CD14-positive monocyte (primary cell): Measurements from ENCODE around the gene LAMC1. TPM values are rescaled to one million over a fixed set of nuclear protein-coding genes. Genes with fewer than 3 reads are reported as not detected.

Experiments
- DNase-seq, 3 donors: peaks; one replicate each; pipeline ENCODE4 v3.0.0-alpha.2; 2011 to 2022
- H2AFZ ChIP-seq: 2 replicates; pipeline ENCODE4 v1.6.0; 2012; ENCODE audit warnings: mild to moderate bottlenecking, low read depth, low read length, inconsistent platforms; ENCODE audit not compliant: insufficient read depth, poor library complexity, severe bottlenecking
- H3K27ac ChIP-seq, 2 donors: 1 replicate in 1 of 2; 2 replicates in 1 of 2; pipeline ENCODE4 v1.5.1; 2012 to 2013; ENCODE audit warnings: low read length in 2 of 2, control low read depth in 1 of 2, inconsistent platforms in 1 of 2, low read depth in 1 of 2, mild to moderate bottlenecking in 1 of 2
- H3K27me3 ChIP-seq, 2 donors: one replicate each; pipeline versions ENCODE4 v1.6.0 to v1.6.1; 2011 to 2013; ENCODE audit warnings: low read length in 2 of 2; ENCODE audit not compliant: control insufficient read depth in 2 of 2, insufficient read depth in 2 of 2
- H3K36me3 ChIP-seq, 2 donors: replicated peaks in 1 of 2; 1 replicate in 1 of 2; 2 replicates in 1 of 2; pipeline versions ENCODE4 v1.5.1 to v1.6.1; 2012 to 2013; ENCODE audit warnings: low read length in 2 of 2, control low read depth in 1 of 2, inconsistent platforms in 1 of 2, mild to moderate bottlenecking in 1 of 2; ENCODE audit not compliant: insufficient read depth in 2 of 2, control insufficient read depth in 1 of 2
- H3K4me1 ChIP-seq, 2 donors: 1 replicate in 1 of 2; 2 replicates in 1 of 2; pipeline versions ENCODE4 v1.5.1 to v1.6.1; 2012 to 2013; ENCODE audit warnings: low read length in 2 of 2, control low read depth in 1 of 2, inconsistent platforms in 1 of 2, mild to moderate bottlenecking in 1 of 2, moderate library complexity in 1 of 2; ENCODE audit not compliant: insufficient read depth in 2 of 2, control insufficient read depth in 1 of 2
- H3K4me2 ChIP-seq: replicated peaks from 2 replicates; pipeline ENCODE3; 2012; ENCODE audit warnings: low read length, moderate library complexity, mild to moderate bottlenecking; ENCODE audit not compliant: poor library complexity, severe bottlenecking; ENCODE audit errors: extremely low read depth
- H3K4me3 ChIP-seq, 3 experiments: fragments of 200-600 bp in 1 of 3; sonication (generic) in 1 of 3; replicated peaks in 1 of 3; 1 replicate in 2 of 3; 2 replicates in 1 of 3; pipeline ENCODE4 v1.5.1; 2011 to 2013; ENCODE audit warnings: low read length in 3 of 3, mild to moderate bottlenecking in 3 of 3, control low read depth in 2 of 3, low read depth in 2 of 3, inconsistent platforms in 1 of 3, moderate library complexity in 1 of 3
- H3K79me2 ChIP-seq: 2 replicates; pipeline ENCODE4 v1.6.0; 2012; ENCODE audit warnings: mild to moderate bottlenecking, control low read depth, inconsistent platforms, low read length, moderate library complexity; ENCODE audit not compliant: insufficient read depth
- H3K9ac ChIP-seq: 2 replicates; pipeline ENCODE4 v1.6.0; 2017; ENCODE audit warnings: low read length, mild to moderate bottlenecking; ENCODE audit not compliant: insufficient read depth, poor library complexity, severe bottlenecking
- H3K9me3 ChIP-seq, 2 donors: replicated peaks in 1 of 2; 1 replicate in 1 of 2; 2 replicates in 1 of 2; pipeline versions ENCODE4 v1.5.1 to v1.6.1; 2012 to 2013; ENCODE audit warnings: low read length in 2 of 2, control low read depth in 1 of 2; ENCODE audit not compliant: control insufficient read depth in 1 of 2, insufficient read depth in 1 of 2
- H4K20me1 ChIP-seq: 2 replicates; pipeline ENCODE4 v1.6.0; 2012; ENCODE audit warnings: mild to moderate bottlenecking, low read length, control low read depth, moderate library complexity; ENCODE audit not compliant: insufficient read depth
- H3K27ac Mint-ChIP-seq, 7 donors: one replicate each; pipeline ENCODE4 v1.8.0; 2020; ENCODE audit warnings: mild to moderate bottlenecking in 7 of 7, mixed read lengths in 7 of 7, moderate library complexity in 6 of 7, inconsistent platforms in 2 of 7
- H3K27me3 Mint-ChIP-seq, 3 donors: one replicate each; pipeline ENCODE4 v1.8.0; 2021 to 2022; ENCODE audit warnings: low read depth in 3 of 3, mild to moderate bottlenecking in 3 of 3, mixed read lengths in 3 of 3, moderate library complexity in 3 of 3, inconsistent platforms in 1 of 3
- H3K36me3 Mint-ChIP-seq, 2 donors: one replicate each; pipeline ENCODE4 v1.8.0; 2020; ENCODE audit warnings: mixed read lengths in 2 of 2, inconsistent platforms in 1 of 2, mild to moderate bottlenecking in 1 of 2
- H3K4me1 Mint-ChIP-seq: one replicate; pipeline ENCODE4 v1.8.0; 2020; ENCODE audit warnings: mild to moderate bottlenecking, mixed read lengths
- H3K4me3 Mint-ChIP-seq, 2 donors: one replicate each; pipeline ENCODE4 v1.8.0; 2020; ENCODE audit warnings: mild to moderate bottlenecking in 2 of 2, mixed read lengths in 2 of 2, moderate library complexity in 1 of 2
- H3K9me3 Mint-ChIP-seq, 7 donors: one replicate each; pipeline ENCODE4 v1.8.0; 2020 to 2022; ENCODE audit warnings: mixed read lengths in 7 of 7, mild to moderate bottlenecking in 6 of 7, moderate library complexity in 6 of 7, inconsistent platforms in 2 of 7
- CTCF ChIP-seq: fragments of 200-600 bp; IDR thresholded peaks from one replicate; pipeline ENCODE4 v1.8.0; 2022; ENCODE audit warnings: antibody characterized with exemption, mild to moderate bottlenecking
- WGBS: methylation state at CpG from one replicate; pipeline ENCODE4 v1.1.5; 2013; ENCODE audit warnings: missing lambda C conversion rate; ENCODE audit not compliant: insufficient coverage; 5-methylcytosine and 5-hydroxymethylcytosine counted together
- intact Hi-C, 2 donors: fragments of 100-400 bp; cut with micrococcal nuclease; formaldehyde crosslinking; loops; one replicate each; pipeline versions ENCODE4 v1.15.0 to v1.15.1; 2023
- polyA plus RNA-seq, 3 donors: library from polyadenylated mRNA; depleted of rRNA in 1 of 3; unstranded in 2 of 3; stranded (reverse) in 1 of 3; fragments of 300-500 nt in 2 of 3; fragments of >200 nt in 1 of 3; fragmentation: Illumina TruSeq in 2 of 3; gene quantifications; 1 replicate in 2 of 3; 2 replicates in 1 of 3; pipeline ENCODE4 v1.2.3, GENCODE V29; 2012 to 2021

Gene LAMC1
- polyA plus RNA-seq, 3 donors: 0.34 to 1.7 (median 0.95) TPM

- intact Hi-C loops: no loop called here
- no peak overlapping the region for H3K27ac Mint-ChIP-seq
- no CpG with 5 or more reads among the region's 2 CpGs for WGBS
Measured at GRCh38 chr1:182977480-182977879, 45.7 kb upstream of the LAMC1 start.

GRCh38 chr1:182978151-182978853 is 44.9 kb upstream of the LAMC1 start:
- no peak for DNase-seq
- Histone ChIP-seq H3K4me3 (no peak overlapping the region), H3K4me1 (no peaks in the 10 kb centered on the region), H3K36me3 (no peaks in the 10 kb centered on the region), H4K20me1 (no peaks in the 10 kb centered on the region), H3K79me2 (no peaks in the 10 kb centered on the region), H3K27ac (no peak overlapping the region), H3K4me2 (no peak overlapping the region), H2AFZ (no peak overlapping the region), H3K9ac (no peak overlapping the region), H3K27me3 (no peaks in the 10 kb centered on the region), H3K9me3 (no peaks in the 10 kb centered on the region)
- H3K4me1 Mint-ChIP-seq: no peaks in the 10 kb centered on the region
- WGBS: 100% methylated on average over 1 of the region's 6 CpGs
- H3K9me3 Mint-ChIP-seq: peaks cover 0 to 7% (median 4%) of the 10 kb centered on the region in 7 donors
- H3K4me3 Mint-ChIP-seq: no peak overlapping the region
- no peaks in the 10 kb centered on the region for H3K36me3 Mint-ChIP-seq
- intact Hi-C loops: no loop called here
- H3K27me3 Mint-ChIP-seq: peaks cover 0 to 2% (median 0%) of the 10 kb centered on the region in 3 donors
- no peak overlapping the region for H3K27ac Mint-ChIP-seq
- no peak for TF ChIP-seq CTCF

More at GRCh38 chr1:182977480-182977879, 45.7 kb upstream of the LAMC1 start:
- Histone ChIP-seq H3K27ac (no peak overlapping the region), H3K79me2 (no peaks in the 10 kb centered on the region), H3K4me1 (no peaks in the 10 kb centered on the region), H3K4me3 (no peak overlapping the region), H3K4me2 (no peak overlapping the region), H2AFZ (no peak overlapping the region), H3K36me3 (no peaks in the 10 kb centered on the region), H3K9ac (no peak overlapping the region), H3K9me3 (no peaks in the 10 kb centered on the region), H4K20me1 (no peaks in the 10 kb centered on the region), H3K27me3 (no peaks in the 10 kb centered on the region)
- Mint-ChIP-seq H3K27me3 (peaks cover 0 to 5% (median 0%) of the 10 kb centered on the region in 3 donors), H3K4me3 (no peak overlapping the region), H3K9me3 (peaks cover 0 to 5% (median 3%) of the 10 kb centered on the region in 7 donors), H3K36me3 (no peaks in the 10 kb centered on the region), H3K4me1 (no peaks in the 10 kb centered on the region)
- TF ChIP-seq CTCF: no peak
- no peak for DNase-seq
